Naive thymus-derived CD4-positive, alpha-beta T cell (primary cell): ENCODE measurements around the gene SMYD3. TPM values are rescaled to one million over a fixed set of nuclear protein-coding genes. Genes with fewer than 3 reads are reported as not detected.

Experiments
- ATAC-seq: fragments of 150-1000 bp; cut with Tn5 transposase; 2 replicates; pipeline ENCODE4 v1.10.0; 2021; ENCODE audit warnings: mild to moderate bottlenecking, moderate library complexity
- CTCF ChIA-PET: fragments of 350-600 bp; sonication (Branson Sonifier 250); formaldehyde crosslinking; loops from one replicate; lab custom pipeline; 2021; ENCODE audit warnings: antibody characterized with exemption; lab: Charles Lee
- POLR2A ChIA-PET: fragments of 350-600 bp; sonication (Branson Sonifier 250); formaldehyde crosslinking; loops from one replicate; lab custom pipeline; 2021; ENCODE audit warnings: antibody characterized with exemption, inconsistent platforms; lab: Charles Lee
- DNase-seq, 9 donors: peaks; one replicate each; pipeline versions ENCODE4 v3.0.0 to v3.0.0-alpha.2; 2020 to 2022; ENCODE audit warnings: mixed read lengths in 1 of 9
- H3K27ac ChIP-seq: one replicate; pipeline ENCODE4 v1.7.0; 2013; ENCODE audit warnings: mild to moderate bottlenecking, low read depth, low read length, moderate library complexity
- H3K27me3 ChIP-seq, 2 donors: one replicate each; pipeline ENCODE4 v1.7.0; 2013; ENCODE audit warnings: low read length in 2 of 2, mild to moderate bottlenecking in 2 of 2, moderate library complexity in 2 of 2; ENCODE audit not compliant: control insufficient read depth in 2 of 2, insufficient read depth in 2 of 2
- H3K36me3 ChIP-seq, 3 experiments: 1 replicate in 2 of 3; 2 replicates in 1 of 3; pipeline ENCODE4 v1.7.0; 2013; ENCODE audit warnings: low read length in 3 of 3, mild to moderate bottlenecking in 3 of 3, moderate library complexity in 1 of 3; ENCODE audit not compliant: insufficient read depth in 3 of 3, control insufficient read depth in 2 of 3
- H3K4me1 ChIP-seq, 2 donors: one replicate each; pipeline ENCODE4 v1.7.0; 2013; ENCODE audit warnings: low read length in 2 of 2, mild to moderate bottlenecking in 2 of 2, moderate library complexity in 1 of 2; ENCODE audit not compliant: control insufficient read depth in 2 of 2, insufficient read depth in 2 of 2
- H3K4me3 ChIP-seq: 2 replicates; pipeline ENCODE4 v1.7.0; 2013; ENCODE audit warnings: mild to moderate bottlenecking, low read length
- H3K9me3 ChIP-seq, 3 experiments: 1 replicate in 2 of 3; 2 replicates in 1 of 3; pipeline ENCODE4 v1.7.0; 2013; ENCODE audit warnings: low read length in 3 of 3; ENCODE audit not compliant: control insufficient read depth in 2 of 3
- H3K27ac Mint-ChIP-seq, 9 donors: one replicate each; pipeline ENCODE4 v1.8.0; 2020 to 2022; ENCODE audit warnings: mixed read lengths in 9 of 9, mild to moderate bottlenecking in 8 of 9, moderate library complexity in 5 of 9, inconsistent platforms in 2 of 9
- H3K27me3 Mint-ChIP-seq, 5 donors: one replicate each; pipeline ENCODE4 v1.8.0; 2021 to 2022; ENCODE audit warnings: mixed read lengths in 5 of 5, mild to moderate bottlenecking in 1 of 5
- H3K36me3 Mint-ChIP-seq, 5 donors: one replicate each; pipeline ENCODE4 v1.8.0; 2020 to 2022; ENCODE audit warnings: mixed read lengths in 5 of 5, mild to moderate bottlenecking in 3 of 5, inconsistent platforms in 1 of 5
- H3K4me1 Mint-ChIP-seq, 7 donors: one replicate each; pipeline ENCODE4 v1.8.0; 2020 to 2022; ENCODE audit warnings: mixed read lengths in 7 of 7, mild to moderate bottlenecking in 3 of 7, inconsistent platforms in 1 of 7
- H3K4me3 Mint-ChIP-seq, 10 donors: one replicate each; pipeline ENCODE4 v1.8.0; 2020 to 2022; ENCODE audit warnings: mild to moderate bottlenecking in 10 of 10, mixed read lengths in 10 of 10, moderate library complexity in 6 of 10, inconsistent platforms in 2 of 10
- H3K9me3 Mint-ChIP-seq, 11 donors: one replicate each; pipeline ENCODE4 v1.8.0; 2020 to 2022; ENCODE audit warnings: mixed read lengths in 11 of 11, mild to moderate bottlenecking in 4 of 11, inconsistent platforms in 1 of 11, moderate library complexity in 1 of 11
- intact Hi-C, 2 donors: fragments of 100-400 bp; cut with micrococcal nuclease; formaldehyde crosslinking; loops; one replicate each; pipeline ENCODE4 v1.15.1; 2023
- polyA plus RNA-seq, 2 donors: library from polyadenylated mRNA; unstranded; fragments of 300-500 nt; fragmentation: Illumina TruSeq; gene quantifications; one replicate each; pipeline ENCODE4 v1.2.3, GENCODE V29; 2021
- total RNA-seq, 6 experiments: library from RNA in 5 of 6; stranded (reverse) in 5 of 6; gene quantifications; 1 replicate in 5 of 6; 2 replicates in 1 of 6; pipeline ENCODE4 v1.2.3 and lab custom pipeline; 2021 to 2026

SMYD3 gene
- total and polyA plus RNA-seq, 7 experiments from 2014 or later = 19.5 to 28.6 (median 24.4) TPM

DNA sequence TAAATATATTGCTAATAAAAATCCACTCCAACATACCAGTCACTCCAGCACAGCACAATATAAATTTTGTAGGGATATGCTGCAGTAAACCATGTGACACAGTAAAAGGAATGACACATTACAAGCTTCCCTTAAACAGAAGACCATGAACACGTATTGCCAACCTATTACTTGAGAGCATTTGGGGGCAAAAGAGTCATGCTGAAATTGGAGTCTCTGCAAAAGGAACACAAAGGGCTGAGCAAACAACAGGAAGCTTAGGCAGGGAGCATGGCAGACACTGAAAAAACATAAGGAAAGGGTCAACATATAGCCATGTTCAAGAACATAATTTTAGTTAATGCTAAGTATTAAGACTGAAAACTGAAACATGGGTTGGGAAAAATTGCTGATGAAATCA is 214.5 kb downstream of the SMYD3 start:
- CTCF ChIA-PET = no interaction called here
- no peaks in the 10 kb centered on the region for H3K36me3 ChIP-seq
- no peak for DNase-seq
- POLR2A ChIA-PET = no interaction called here
- H3K4me3 Mint-ChIP-seq = no peak overlapping the region
- no peaks in the 10 kb centered on the region for H3K27me3 Mint-ChIP-seq
- intact Hi-C loops = no loop called here
- H3K4me1 Mint-ChIP-seq = peaks cover 0 to 11% (median 9%) of the 10 kb centered on the region in 7 donors
- H3K27me3 ChIP-seq = no peaks in the 10 kb centered on the region
- H3K4me1 ChIP-seq = no peaks in the 10 kb centered on the region
- H3K36me3 Mint-ChIP-seq = peaks cover 0 to 48% (median 22%) of the 10 kb centered on the region in 5 donors
- no peak overlapping the region for H3K27ac ChIP-seq
- no peaks in the 10 kb centered on the region for H3K9me3 ChIP-seq
- H3K4me3 ChIP-seq = no peak overlapping the region
- no peak for ATAC-seq
- H3K27ac Mint-ChIP-seq = no peak overlapping the region
- H3K9me3 Mint-ChIP-seq = peaks cover 0 to 2% (median 0%) of the 10 kb centered on the region in 11 donors

DNA sequence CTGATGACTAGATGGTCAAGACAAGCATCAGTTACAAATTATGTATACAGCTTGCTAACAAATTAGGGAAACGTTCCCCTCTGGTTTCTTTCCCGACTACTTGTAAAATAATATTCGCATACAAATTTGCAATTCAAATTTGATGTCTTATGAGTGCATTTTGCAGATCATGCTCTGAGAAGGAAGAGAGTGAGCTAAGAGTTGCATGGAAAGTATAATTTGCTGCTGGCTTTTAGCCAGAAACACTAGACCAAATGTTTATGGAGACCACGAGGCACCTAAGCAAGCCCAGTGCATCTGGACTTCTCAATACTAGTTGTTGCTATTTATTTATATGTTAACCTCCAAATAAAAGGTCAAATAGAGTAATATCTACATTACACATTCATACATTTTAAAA is 216.0 kb downstream of the SMYD3 start:
- no peak for DNase-seq
- Histone ChIP-seq H3K27me3 (no peaks in the 10 kb centered on the region), H3K9me3 (no peaks in the 10 kb centered on the region), H3K27ac (no peak overlapping the region), H3K4me1 (no peaks in the 10 kb centered on the region), H3K4me3 (no peak overlapping the region), H3K36me3 (no peaks in the 10 kb centered on the region)
- intact Hi-C loops = no loop called here
- POLR2A ChIA-PET = no interaction called here
- Mint-ChIP-seq H3K4me3 (no peak overlapping the region), H3K9me3 (no peaks in the 10 kb centered on the region), H3K36me3 (peaks cover 0 to 44% (median 17%) of the 10 kb centered on the region in 5 donors), H3K27me3 (no peaks in the 10 kb centered on the region), H3K4me1 (peaks cover 0 to 8% (median 3%) of the 10 kb centered on the region in 7 donors), H3K27ac (no peak overlapping the region)
- CTCF ChIA-PET = interaction anchor here (0.6 kb wide), 1 partner anchor 1068 kb away, joined by 3 read pairs; no protein-coding TSS in a partner anchor
- no peak for ATAC-seq

DNA sequence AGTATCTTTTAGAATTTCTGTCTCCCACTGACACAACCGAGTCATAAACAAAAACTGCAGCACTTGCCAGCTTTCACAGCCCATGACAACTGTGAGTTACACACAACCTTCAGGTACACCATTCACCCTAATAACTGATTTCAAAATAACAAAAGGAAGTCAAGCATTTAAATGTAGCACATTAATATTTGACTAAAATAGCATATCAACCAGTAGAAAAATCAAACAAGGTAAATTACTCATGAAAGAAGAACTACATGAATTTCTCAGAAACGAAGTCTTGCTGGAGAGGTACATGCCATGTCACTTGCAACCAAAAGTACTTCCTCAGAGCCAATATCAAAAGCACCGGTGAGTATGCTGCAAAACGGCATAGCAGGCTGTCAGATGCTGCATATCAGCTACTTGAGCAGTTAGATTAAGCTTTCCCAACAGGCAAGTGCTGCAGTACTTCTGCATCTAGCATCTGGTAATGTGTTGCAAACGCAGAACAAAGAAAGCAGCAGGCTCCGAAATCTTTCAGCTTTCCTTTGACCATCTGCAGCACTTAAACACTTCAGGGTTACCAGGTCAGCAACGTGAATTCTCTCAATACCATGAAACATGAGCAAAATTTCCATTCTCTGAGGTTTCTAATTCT is 223.2 kb downstream of the SMYD3 start:
- no peak for DNase-seq
- Histone ChIP-seq H3K27ac (no peak overlapping the region), H3K4me3 (no peak overlapping the region), H3K4me1 (no peaks in the 10 kb centered on the region), H3K9me3 (no peaks in the 10 kb centered on the region), H3K36me3 (no peaks in the 10 kb centered on the region), H3K27me3 (no peaks in the 10 kb centered on the region)
- ChIA-PET CTCF (no interaction called here), POLR2A (no interaction called here)
- H3K27ac Mint-ChIP-seq = peak overlapping the region in 1 of 9 donors; percentile 5
- intact Hi-C loops = no loop called here
- ATAC-seq = no peak
- peaks cover 0 to 1% (median 0%) of the 10 kb centered on the region in 11 donors for H3K9me3 Mint-ChIP-seq
- H3K4me1 Mint-ChIP-seq = peaks cover 0 to 7% (median 0%) of the 10 kb centered on the region in 7 donors
- H3K4me3 Mint-ChIP-seq = no peak overlapping the region
- no peaks in the 10 kb centered on the region for H3K27me3 Mint-ChIP-seq
- H3K36me3 Mint-ChIP-seq = peaks cover 0 to 37% (median 23%) of the 10 kb centered on the region in 5 donors

DNA sequence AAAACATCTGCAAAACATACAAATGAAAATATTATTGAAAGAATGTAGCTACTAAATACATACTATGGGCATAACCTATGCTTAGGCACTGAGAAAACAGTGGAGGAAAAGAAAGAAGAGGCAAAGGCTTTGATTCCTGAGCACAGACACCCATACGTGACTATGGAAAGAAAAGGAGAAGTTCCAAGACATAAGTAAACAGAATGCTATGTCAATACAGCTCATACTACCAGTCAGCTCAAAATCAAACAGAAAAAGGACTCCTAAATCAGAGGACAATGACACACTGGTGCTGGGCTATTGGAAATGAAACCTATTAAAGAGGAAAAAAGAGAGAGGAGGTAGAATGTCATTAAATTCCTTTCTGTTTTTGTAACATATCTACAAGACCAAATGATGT is 225.4 kb downstream of the SMYD3 start:
- H3K9me3 Mint-ChIP-seq = peaks cover 0 to 1% (median 0%) of the 10 kb centered on the region in 11 donors
- H3K27me3 Mint-ChIP-seq = no peaks in the 10 kb centered on the region
- Histone ChIP-seq H3K27me3 (no peaks in the 10 kb centered on the region), H3K36me3 (no peaks in the 10 kb centered on the region), H3K27ac (no peak overlapping the region), H3K4me1 (no peaks in the 10 kb centered on the region), H3K9me3 (no peaks in the 10 kb centered on the region), H3K4me3 (no peak overlapping the region)
- DNase-seq (no peak), ATAC-seq (no peak)
- ChIA-PET CTCF (no interaction called here), POLR2A (no interaction called here)
- H3K4me3 Mint-ChIP-seq = no peak overlapping the region
- H3K27ac Mint-ChIP-seq = no peak overlapping the region
- intact Hi-C loops = no loop called here
- peaks cover 0 to 7% (median 0%) of the 10 kb centered on the region in 7 donors for H3K4me1 Mint-ChIP-seq
- peaks cover 0 to 39% (median 24%) of the 10 kb centered on the region in 5 donors for H3K36me3 Mint-ChIP-seq

DNA sequence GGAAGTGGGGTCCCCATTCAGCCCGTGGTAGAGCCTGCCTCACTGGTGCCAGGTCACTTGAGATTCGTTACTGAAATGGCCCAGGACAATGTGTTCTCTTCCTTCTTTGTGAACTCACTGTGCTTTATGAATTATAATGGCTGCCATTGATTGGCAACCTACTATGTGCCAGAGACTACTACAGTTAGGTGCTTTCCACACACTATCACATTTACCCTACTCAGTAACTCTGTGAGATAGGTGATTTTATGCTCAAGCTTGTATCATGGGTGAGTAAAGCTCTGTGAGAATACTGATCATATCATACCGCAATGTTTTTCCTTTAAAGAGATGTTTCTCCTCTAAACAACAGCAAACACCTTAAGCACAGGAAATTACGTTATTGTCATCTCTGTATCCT is 225.9 kb downstream of the SMYD3 start:
- no peak overlapping the region for H3K4me3 ChIP-seq
- Mint-ChIP-seq H3K4me1 (peaks cover 0 to 7% (median 0%) of the 10 kb centered on the region in 7 donors), H3K4me3 (no peak overlapping the region), H3K36me3 (peaks cover 0 to 39% (median 24%) of the 10 kb centered on the region in 5 donors), H3K9me3 (peaks cover 0 to 1% (median 0%) of the 10 kb centered on the region in 11 donors), H3K27ac (peak overlapping the region in 1 of 9 donors; percentile 6), H3K27me3 (no peaks in the 10 kb centered on the region)
- H3K36me3 ChIP-seq = no peaks in the 10 kb centered on the region
- intact Hi-C loops = no loop called here
- no peak overlapping the region for H3K27ac ChIP-seq
- no peaks in the 10 kb centered on the region for H3K27me3 ChIP-seq
- no peaks in the 10 kb centered on the region for H3K9me3 ChIP-seq
- ATAC-seq (no peak), DNase-seq (no peak)
- H3K4me1 ChIP-seq = no peaks in the 10 kb centered on the region
- POLR2A ChIA-PET = no interaction called here
- CTCF ChIA-PET = no interaction called here

DNA sequence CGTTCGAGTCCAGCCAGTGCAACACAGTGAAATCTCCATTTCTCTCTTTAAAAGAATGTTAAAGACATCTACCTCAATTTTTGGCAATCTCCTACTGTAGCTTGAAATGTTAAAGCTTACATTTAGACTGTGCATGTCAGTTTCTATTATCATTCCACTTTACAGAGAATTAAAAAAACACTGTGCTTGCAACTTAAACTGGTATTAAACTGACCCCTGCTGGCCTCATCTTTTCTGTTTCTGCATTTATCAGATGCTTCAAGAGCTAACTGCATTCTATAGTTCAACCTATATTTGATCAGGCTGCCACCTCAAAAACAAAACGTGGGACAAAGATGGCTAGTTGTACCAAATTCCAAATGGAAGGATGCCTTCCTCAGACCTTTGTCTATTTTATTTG is 226.5 kb downstream of the SMYD3 start:
- CTCF ChIA-PET = no interaction called here
- Histone ChIP-seq H3K4me1 (no peaks in the 10 kb centered on the region), H3K27me3 (no peaks in the 10 kb centered on the region), H3K9me3 (no peaks in the 10 kb centered on the region), H3K36me3 (no peaks in the 10 kb centered on the region), H3K4me3 (no peak overlapping the region), H3K27ac (no peak overlapping the region)
- Mint-ChIP-seq H3K27me3 (no peaks in the 10 kb centered on the region), H3K9me3 (peaks cover 0 to 1% (median 0%) of the 10 kb centered on the region in 11 donors), H3K4me1 (peaks cover 0 to 6% (median 0%) of the 10 kb centered on the region in 7 donors), H3K27ac (no peak overlapping the region), H3K36me3 (peaks cover 0 to 32% (median 24%) of the 10 kb centered on the region in 5 donors), H3K4me3 (no peak overlapping the region)
- DNase-seq (no peak), ATAC-seq (no peak)
- intact Hi-C loops = no loop called here
- POLR2A ChIA-PET = no interaction called here

DNA sequence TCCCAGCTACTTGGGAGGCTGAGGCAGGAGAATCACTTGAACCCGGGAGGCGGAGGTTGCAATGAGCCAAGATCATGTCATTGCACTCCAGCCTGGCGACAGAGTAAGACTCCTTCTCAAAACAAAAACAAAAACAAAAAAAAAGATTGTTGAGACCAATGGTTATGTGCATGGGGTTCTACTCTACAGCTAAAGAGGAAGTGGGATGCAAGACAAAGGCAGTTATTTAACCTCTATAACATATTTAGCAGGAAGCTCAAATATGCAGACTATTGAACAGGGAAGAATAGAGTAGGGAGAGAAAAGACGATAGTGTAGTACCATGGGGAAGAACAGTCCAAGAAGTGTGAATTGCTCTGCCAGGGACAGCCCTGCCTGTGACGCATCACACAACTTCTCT is 227.7 kb downstream of the SMYD3 start:
- Histone ChIP-seq H3K36me3 (no peaks in the 10 kb centered on the region), H3K4me3 (no peak overlapping the region), H3K27me3 (no peaks in the 10 kb centered on the region), H3K27ac (no peak overlapping the region), H3K4me1 (no peaks in the 10 kb centered on the region), H3K9me3 (no peaks in the 10 kb centered on the region)
- Mint-ChIP-seq H3K36me3 (peaks cover 0 to 29% (median 24%) of the 10 kb centered on the region in 5 donors), H3K4me3 (no peak overlapping the region), H3K27me3 (no peaks in the 10 kb centered on the region), H3K27ac (no peak overlapping the region), H3K4me1 (peaks cover 0 to 3% (median 0%) of the 10 kb centered on the region in 7 donors), H3K9me3 (no peaks in the 10 kb centered on the region)
- ChIA-PET POLR2A (no interaction called here), CTCF (no interaction called here)
- intact Hi-C loops = no loop called here
- no peak for ATAC-seq
- no peak for DNase-seq
